Mammary epithelial cell (primary cell): ENCODE measurements around the gene VSIG1.

Experiments used
- CTCF ChIP-seq, 2 donors: IDR thresholded peaks in 1 of 2; conservative IDR thresholded peaks in 1 of 2; 2 replicates each; pipeline ENCODE4 v1.5.1; 2011 to 2012; ENCODE audit warnings: inconsistent platforms in 2 of 2, low read length in 2 of 2, mild to moderate bottlenecking in 2 of 2, control low read depth in 1 of 2, low read depth in 1 of 2; ENCODE audit not compliant: insufficient read depth in 1 of 2; ENCODE audit errors: extremely low read depth in 1 of 2
- EZH2 ChIP-seq: IDR thresholded peaks from 2 replicates; pipeline ENCODE4 v1.6.1; 2012; ENCODE audit warnings: low read length, inconsistent platforms, borderline replicate concordance

GRCh38 chrX:108105473-108105872, 60.6 kb downstream of the VSIG1 start:
- TF ChIP-seq CTCF (conservative IDR thresholded peaks at IDR 0.05 in 1 of 2, IDR thresholded peaks at IDR 0.05 in 1 of 2; ENCODE audit: extremely low read depth in 1 of 2, insufficient read depth in 1 of 2, low read depth in 1 of 2, low read length in 2 of 2) (no peak), EZH2 (no peak)
